ENCODE measurements around the gene RPUSD3. TPM values are rescaled to one million over a fixed set of nuclear protein-coding genes. Genes with fewer than 3 reads are reported as not detected.

RPUSD3 gene
- total and polyA plus RNA-seq, 9 of the 15 experiments (the other 6 are each of a cell fraction or from before 2014, with no cell fraction given), result 13.8 to 99.0 (median 59.3) TPM

DNA sequence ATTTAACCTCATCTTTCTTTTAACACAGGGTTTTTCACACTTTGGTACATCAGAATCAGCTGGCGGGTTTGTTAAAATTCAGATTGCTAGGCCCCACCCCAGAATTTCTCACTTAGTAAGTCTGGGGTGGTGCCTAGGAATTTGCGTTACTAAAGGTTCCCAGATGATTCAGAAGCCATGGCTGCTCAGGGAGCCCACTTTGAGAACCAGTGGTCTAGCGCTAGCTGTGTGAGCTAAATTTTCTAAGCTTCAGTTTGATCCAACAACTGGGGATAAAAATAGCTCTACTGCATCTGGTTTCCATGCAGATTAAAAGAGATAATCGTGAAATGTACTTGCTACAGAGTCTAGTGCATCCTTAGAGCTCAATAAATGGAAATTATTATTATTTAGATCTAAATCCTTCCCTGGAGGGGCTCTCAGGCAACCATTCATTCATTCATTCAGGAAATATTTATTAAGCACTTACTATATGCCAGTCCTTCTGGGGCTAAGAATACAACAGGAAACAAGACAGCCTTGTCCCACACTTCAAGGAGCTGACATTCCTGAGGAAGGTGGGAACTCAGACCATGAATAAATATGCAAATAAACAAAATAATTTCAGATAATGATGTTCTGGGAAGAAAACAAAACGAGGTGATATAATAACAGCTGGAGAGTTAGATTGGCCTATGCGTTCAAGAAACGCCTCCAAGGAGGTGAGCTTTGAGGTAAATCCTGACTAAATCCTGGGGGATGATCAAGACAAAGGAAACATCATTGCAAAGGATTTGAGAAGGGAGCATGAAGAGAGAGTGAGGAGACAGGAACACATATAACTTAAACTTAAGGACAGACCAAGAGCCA lies 40.1 kb upstream of the RPUSD3 start (continued):
- TF ChIP-seq E2F8 (IDR thresholded peaks at IDR 0.05; ENCODE audit: low read depth, partially characterized antibody) (no peak), KDM5B (IDR thresholded peaks at IDR 0.05; ENCODE audit: insufficient replicate concordance, low read depth, low read length) (no peak), TAL1 (IDR thresholded peaks at IDR 0.05) (no peak), MBD2 (IDR thresholded peaks at IDR 0.05; ENCODE audit: borderline replicate concordance, low read depth) (no peak; the same call in 1 of the 2 replicates), CBX1 (IDR thresholded peaks at IDR 0.05; ENCODE audit: low read depth) (no peak), THRB (CRISPR knock-in tag; conservative IDR thresholded peaks at IDR 0.05) (no peak), ZFP91 (CRISPR knock-in tag; IDR thresholded peaks at IDR 0.05) (no peak), ZNF282 (CRISPR knock-in tag; IDR thresholded peaks at IDR 0.05) (no peak), DACH1 (IDR thresholded peaks at IDR 0.05; ENCODE audit: partially characterized antibody) (peak; percentile 35), ZNF143 (CRISPR knock-in tag; IDR thresholded peaks at IDR 0.05) (no peak), U2AF2 (optimal IDR thresholded peaks at IDR 0.05; ENCODE audit: low read depth, low read length) (no peak), CEBPZ (IDR thresholded peaks at IDR 0.05; ENCODE audit: borderline replicate concordance, low read depth, low read length) (no peak)
- TF ChIP-seq, protein P1, sequence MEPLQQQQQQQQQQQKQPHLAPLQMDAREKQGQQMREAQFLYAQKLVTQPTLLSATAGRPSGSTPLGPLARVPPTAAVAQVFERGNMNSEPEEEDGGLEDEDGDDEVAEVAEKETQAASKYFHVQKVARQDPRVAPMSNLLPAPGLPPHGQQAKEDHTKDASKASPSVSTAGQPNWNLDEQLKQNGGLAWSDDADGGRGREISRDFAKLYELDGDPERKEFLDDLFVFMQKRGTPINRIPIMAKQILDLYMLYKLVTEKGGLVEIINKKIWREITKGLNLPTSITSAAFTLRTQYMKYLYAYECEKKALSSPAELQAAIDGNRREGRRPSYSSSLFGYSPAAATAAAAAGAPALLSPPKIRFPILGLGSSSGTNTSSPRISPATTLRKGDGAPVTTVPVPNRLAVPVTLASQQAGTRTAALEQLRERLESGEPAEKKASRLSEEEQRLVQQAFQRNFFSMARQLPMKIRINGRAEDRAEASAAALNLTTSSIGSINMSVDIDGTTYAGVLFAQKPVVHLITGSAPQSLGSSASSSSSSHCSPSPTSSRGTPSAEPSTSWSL (CRISPR knock-in tag; IDR thresholded peaks at IDR 0.05; ENCODE audit: borderline replicate concordance), result no peak
- TF ChIP-seq, protein P2, sequence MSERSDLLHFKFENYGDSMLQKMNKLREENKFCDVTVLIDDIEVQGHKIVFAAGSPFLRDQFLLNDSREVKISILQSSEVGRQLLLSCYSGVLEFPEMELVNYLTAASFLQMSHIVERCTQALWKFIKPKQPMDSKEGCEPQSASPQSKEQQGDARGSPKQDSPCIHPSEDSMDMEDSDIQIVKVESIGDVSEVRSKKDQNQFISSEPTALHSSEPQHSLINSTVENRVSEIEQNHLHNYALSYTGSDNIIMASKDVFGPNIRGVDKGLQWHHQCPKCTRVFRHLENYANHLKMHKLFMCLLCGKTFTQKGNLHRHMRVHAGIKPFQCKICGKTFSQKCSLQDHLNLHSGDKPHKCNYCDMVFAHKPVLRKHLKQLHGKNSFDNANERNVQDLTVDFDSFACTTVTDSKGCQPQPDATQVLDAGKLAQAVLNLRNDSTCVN (CRISPR knock-in tag; IDR thresholded peaks at IDR 0.05), result no peak

Measured in K562 (cell line).